ENCODE results near the gene VWF.

DNA sequence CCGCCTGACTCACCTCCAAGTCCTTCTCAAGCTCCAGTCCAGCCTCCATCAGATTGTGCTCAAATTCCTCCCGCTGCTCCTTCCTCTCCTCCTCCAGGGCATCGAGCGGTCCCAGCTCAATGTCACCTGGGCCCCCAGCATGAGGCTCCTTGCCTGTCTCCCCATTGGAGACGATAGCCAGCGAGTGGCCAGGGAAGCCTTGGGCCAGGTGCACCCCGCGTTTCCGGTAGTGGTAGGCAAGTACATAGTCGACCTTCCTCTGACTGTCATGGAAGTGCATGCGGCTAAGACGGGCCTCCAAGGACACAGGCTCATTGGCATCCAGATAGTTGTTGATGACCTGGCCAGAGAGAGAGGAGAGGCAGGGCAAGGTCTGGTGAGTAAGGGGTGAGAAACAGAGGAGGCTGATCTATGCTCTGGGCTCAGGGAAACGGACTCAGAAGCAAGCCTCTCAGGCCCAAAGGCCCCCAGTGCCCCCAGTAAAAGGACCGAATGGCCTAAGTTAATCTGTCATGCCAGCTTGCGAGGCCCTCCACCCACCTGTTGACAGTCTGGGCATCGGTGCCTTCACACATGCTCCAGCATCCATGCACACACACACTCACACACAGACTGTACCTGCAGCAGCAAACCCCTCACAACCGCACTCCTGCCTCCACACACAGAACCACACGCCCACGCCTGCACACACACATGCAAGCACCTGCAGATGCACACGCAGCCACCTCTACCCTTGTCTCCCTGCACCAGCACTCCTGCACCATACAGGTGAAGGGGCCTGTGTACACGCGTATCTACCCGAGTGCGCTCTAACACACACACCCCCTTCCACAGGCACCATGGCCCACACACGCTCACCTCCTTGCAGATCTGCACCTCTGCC lies 203.2 kb downstream of the VWF start:
- TF ChIP-seq, protein P1, sequence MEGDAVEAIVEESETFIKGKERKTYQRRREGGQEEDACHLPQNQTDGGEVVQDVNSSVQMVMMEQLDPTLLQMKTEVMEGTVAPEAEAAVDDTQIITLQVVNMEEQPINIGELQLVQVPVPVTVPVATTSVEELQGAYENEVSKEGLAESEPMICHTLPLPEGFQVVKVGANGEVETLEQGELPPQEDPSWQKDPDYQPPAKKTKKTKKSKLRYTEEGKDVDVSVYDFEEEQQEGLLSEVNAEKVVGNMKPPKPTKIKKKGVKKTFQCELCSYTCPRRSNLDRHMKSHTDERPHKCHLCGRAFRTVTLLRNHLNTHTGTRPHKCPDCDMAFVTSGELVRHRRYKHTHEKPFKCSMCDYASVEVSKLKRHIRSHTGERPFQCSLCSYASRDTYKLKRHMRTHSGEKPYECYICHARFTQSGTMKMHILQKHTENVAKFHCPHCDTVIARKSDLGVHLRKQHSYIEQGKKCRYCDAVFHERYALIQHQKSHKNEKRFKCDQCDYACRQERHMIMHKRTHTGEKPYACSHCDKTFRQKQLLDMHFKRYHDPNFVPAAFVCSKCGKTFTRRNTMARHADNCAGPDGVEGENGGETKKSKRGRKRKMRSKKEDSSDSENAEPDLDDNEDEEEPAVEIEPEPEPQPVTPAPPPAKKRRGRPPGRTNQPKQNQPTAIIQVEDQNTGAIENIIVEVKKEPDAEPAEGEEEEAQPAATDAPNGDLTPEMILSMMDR (IDR thresholded peaks at IDR 0.05; ENCODE audit: low read depth, low read length): no peak
- TF ChIP-seq EZH2phosphoT487 (IDR thresholded peaks at IDR 0.05; ENCODE audit: low read depth): no peak
